Kidney epithelial cell (primary cell): ENCODE measurements around the gene COPS2. TPM values are rescaled to one million over a fixed set of nuclear protein-coding genes. Genes with fewer than 3 reads are reported as not detected.
"Not testable (repeated sequence)": the region's sequence is repeated elsewhere in the genome, so short reads cannot be mapped to it uniquely, and the experiment has no call there.

ENCODE experiments used
- DNase-seq: peaks from one replicate; pipeline ENCODE4 v3.0.0-alpha.2; 2010; ENCODE audit warnings: low read depth
- H3K27me3 ChIP-seq: 2 replicates; pipeline ENCODE4 v1.6.0; 2011; ENCODE audit warnings: low read length; ENCODE audit not compliant: control insufficient read depth, insufficient read depth
- H3K36me3 ChIP-seq: 2 replicates; pipeline ENCODE4 v1.5.1; 2011; ENCODE audit warnings: low read length; ENCODE audit not compliant: control insufficient read depth, insufficient read depth
- H3K4me3 ChIP-seq: 2 replicates; pipeline ENCODE4 v1.5.1; 2011; ENCODE audit warnings: low read depth, mild to moderate bottlenecking, control low read depth, low read length
- CTCF ChIP-seq: IDR thresholded peaks from 2 replicates; pipeline ENCODE4 v1.5.1; 2011; ENCODE audit warnings: mild to moderate bottlenecking, moderate library complexity, low read length, control low read depth, inconsistent platforms; ENCODE audit not compliant: insufficient read depth, poor library complexity, severe bottlenecking
- total RNA-seq: library from RNA; depleted of rRNA; stranded (reverse); fragments of >200 nt; gene quantifications from 2 replicates; pipeline ENCODE4 v1.2.3, GENCODE V29; 2015

Gene COPS2
- total RNA-seq, 1 donor from 2014 or later, result 46.1 TPM

GRCh38 chr15:49189631-49190030, 34.2 kb upstream of the COPS2 start:
- Histone ChIP-seq H3K4me3 (no peak overlapping the region), H3K36me3 (no peaks in the 10 kb centered on the region), H3K27me3 (no peaks in the 10 kb centered on the region)
- no peak for TF ChIP-seq CTCF
- no peak for DNase-seq

GRCh38 chr15:49188933-49189332, 33.5 kb upstream of the COPS2 start:
- no peak for DNase-seq
- Histone ChIP-seq H3K27me3 (no peaks in the 10 kb centered on the region), H3K36me3 (no peaks in the 10 kb centered on the region), H3K4me3 (no peak overlapping the region)
- no peak for TF ChIP-seq CTCF

- no peak overlapping the region for H3K4me3 ChIP-seq
- H3K36me3 ChIP-seq, result no peaks in the 10 kb centered on the region
- no peaks in the 10 kb centered on the region for H3K27me3 ChIP-seq
- no peak for DNase-seq
- no peak for TF ChIP-seq CTCF
Observed at GRCh38 chr15:49187549-49188245, 32.3 kb upstream of the COPS2 start.

GRCh38 chr15:49185473-49185872, 30.1 kb upstream of the COPS2 start:
- no peak for TF ChIP-seq CTCF
- no peaks in the 10 kb centered on the region for H3K27me3 ChIP-seq
- H3K36me3 ChIP-seq, result no peaks in the 10 kb centered on the region
- no peak for DNase-seq
- no peak overlapping the region for H3K4me3 ChIP-seq

- not testable (repeated sequence) for H3K27me3 ChIP-seq, H3K4me3 ChIP-seq, H3K36me3 ChIP-seq, DNase-seq
Observed at GRCh38 chr15:49183741-49184140, 28.3 kb upstream of the COPS2 start.

- DNase-seq, result no peak
- no peaks in the 10 kb centered on the region for H3K27me3 ChIP-seq
- H3K36me3 ChIP-seq, result no peaks in the 10 kb centered on the region
- no peak for TF ChIP-seq CTCF
- no peak overlapping the region for H3K4me3 ChIP-seq
Observed at GRCh38 chr15:49182128-49182527, 26.7 kb upstream of the COPS2 start.
